ENCODE results near the gene ASS1.

Gene ASS1

DNA sequence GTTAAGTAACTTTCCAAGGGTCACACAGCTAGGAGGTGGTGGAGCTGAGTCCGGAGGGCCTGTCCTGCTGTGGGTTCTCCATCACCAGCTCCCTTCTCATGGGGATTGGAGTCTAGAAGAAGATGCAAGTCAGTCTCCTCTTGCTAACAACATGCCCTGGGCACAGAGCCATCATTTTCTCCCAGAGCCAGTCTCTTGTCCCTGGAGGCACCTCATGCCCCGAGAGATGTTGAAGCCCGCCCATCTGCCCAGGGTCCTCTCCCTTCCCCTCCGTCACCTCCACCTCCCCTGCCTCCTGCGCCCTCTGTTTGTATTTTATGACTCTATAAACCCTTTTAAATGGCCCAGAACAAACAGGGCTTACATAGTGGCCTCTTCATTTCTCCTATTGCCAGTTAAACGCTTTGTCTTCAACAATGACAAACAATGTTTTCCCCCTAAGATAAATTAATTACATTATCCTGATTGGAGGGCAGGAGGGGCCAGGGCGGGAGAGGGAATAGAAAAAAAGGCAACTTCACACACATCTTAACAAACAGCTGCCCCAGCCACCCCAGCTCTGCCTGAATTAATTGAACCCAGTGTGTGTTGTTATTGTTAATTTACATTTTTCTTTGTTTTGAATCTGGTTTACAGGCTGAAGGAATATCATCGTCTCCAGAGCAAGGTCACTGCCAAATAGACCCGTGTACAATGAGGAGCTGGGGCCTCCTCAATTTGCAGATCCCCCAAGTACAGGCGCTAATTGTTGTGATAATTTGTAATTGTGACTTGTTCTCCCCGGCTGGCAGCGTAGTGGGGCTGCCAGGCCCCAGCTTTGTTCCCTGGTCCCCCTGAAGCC, 55.8 kb downstream of the ASS1 start:
- DNase-seq, result no peak

DNA sequence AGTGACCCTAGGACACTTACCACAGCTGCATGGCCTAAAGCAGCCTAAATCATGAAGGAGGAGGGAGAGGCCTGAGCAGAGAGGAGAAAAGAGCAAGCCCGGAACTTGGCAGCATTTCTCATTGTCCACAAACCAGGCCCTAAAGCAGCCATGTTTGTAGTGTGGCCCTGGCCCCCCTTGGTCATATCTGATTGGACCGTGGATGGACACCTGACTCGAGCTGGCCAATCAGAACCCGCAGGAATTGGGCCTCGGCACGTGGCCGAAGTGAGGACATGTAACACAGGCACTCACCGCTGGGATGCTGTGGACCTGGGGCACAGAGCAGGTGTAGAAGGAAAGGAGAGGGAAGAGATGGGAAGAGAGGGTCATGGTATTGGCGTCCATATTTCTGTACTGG, 56.9 kb downstream of the ASS1 start:
- DNase-seq, result no peak

GRCh38 chr9:130508218-130508617, 63.5 kb downstream of the ASS1 start:
- DNase-seq, result no peak

DNA sequence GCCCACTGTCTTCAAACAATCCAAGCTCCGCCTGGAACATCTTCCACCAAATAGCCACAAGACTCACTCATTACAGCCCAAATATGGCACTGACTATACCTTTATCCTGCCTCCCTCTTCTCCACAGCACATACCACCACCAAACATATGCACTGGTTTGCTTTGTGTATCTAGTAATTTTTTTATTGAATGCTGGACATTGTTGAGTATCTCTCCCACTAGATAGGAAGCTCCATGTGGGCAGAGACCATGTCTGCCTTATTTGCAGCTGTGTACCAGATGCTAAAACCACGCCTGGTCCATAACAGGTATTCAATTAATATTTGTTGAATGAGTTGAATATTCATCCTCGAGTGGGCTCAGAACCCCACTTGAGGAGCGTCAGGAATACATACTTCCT, 67.4 kb downstream of the ASS1 start:
- no peak for DNase-seq

- no peak for DNase-seq
Measured at GRCh38 chr9:130513078-130513477, 68.3 kb downstream of the ASS1 start.

DNA sequence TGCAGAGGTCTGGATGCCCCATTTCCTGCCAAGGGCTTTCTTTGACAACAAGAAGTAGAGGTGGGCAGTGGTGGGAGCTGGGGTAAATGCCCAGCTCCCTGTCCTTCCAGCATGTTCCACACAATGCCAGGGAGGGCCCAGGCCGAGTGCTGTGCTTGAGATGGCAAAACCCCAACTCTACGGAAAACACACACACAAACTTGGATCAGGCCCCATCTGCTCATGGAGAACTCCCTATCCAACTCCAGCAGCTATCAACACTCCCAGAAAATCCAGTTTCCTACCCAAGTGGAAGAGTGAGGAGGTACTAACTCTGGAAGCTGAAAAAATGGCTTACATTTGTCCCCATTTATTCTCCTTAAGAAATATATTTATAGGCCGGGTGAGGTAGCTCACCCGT, 73.5 kb downstream of the ASS1 start:
- no peak for DNase-seq

GRCh38 chr9:130518943-130519799, 74.4 kb downstream of the ASS1 start:
- DNase-seq, result no peak

GRCh38 chr9:130519927-130520326, 75.2 kb downstream of the ASS1 start:
- DNase-seq, result no peak

- no peak for DNase-seq
Measured at GRCh38 chr9:130521715-130522114, 77.0 kb downstream of the ASS1 start.

DNA sequence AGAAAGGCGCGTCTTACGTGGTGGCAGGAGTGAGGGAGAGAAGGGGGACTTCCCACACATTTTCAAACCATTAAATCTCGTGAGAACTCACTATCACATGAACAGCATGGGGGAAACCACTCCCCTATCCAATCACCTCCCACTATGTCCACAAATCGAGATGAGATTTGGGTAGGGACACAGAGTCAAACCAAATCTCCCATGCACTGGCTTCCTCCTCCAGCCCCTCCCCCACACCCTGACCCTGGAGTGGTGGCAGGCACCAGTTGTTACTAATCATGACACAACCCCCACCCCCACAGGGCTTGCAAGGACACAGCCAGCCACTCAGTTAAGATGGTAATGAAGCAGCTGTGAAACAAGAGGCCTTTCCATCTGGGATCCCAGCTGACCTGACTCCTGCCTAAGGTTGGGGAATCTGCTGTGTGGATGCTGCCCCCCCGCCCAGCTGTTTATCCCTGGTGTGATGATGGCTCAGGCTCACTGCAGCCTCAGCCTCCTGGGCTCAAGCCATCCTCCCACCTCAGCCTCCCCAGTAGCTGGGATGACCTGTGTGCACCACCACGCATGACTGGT, 77.6 kb downstream of the ASS1 start:
- DNase-seq, result no peak

- no peak for DNase-seq
Measured at GRCh38 chr9:130523921-130524320, 79.2 kb downstream of the ASS1 start.

- DNase-seq, result no peak
Measured at GRCh38 chr9:130526193-130526853, 81.6 kb downstream of the ASS1 start.

DNA sequence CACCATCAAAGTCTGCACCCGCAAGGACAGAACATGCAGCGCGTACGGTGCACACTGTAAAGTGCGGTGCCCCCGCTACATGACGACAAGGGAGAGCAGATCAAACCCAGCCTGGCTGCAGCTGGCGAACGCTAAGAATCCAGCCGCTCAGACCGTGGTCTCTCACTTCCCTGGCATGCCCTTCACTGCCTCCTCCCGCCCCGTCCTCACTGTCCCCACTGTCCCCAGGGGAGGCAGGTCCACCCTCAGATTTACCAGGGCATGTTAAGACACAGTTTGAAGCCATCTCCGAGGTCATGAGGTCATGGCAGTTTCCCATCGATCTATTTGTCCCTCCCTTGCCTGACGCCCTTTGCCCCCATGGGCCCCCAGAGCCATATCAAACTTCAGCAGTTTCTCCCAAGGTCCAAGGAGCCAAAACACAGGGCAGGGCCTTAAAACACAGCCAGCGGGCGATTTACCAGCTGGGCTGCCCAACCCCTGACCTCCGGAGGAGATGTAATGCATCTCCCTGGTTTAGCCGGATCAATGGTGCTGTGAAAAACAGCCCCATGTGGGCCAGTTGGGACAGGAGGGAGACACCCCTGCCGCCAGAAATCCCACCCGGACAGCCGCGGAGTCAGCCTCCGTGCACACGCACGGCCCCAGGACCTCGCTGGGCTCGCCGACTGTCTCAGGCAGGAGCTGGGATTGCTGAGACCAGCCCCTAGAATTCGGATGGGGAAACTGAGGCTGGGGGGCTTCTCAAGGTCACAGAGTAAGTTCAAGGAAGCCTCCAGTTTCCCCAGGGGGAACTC, 82.3 kb downstream of the ASS1 start:
- no peak for DNase-seq

GRCh38 chr9:130527651-130528310, 83.0 kb downstream of the ASS1 start:
- DNase-seq, result no peak

GRCh38 chr9:130528674-130529073, 83.9 kb downstream of the ASS1 start:
- DNase-seq, result no peak

- no peak for DNase-seq
Measured at GRCh38 chr9:130530938-130531337, 86.2 kb downstream of the ASS1 start.

- DNase-seq, result no peak
Measured at GRCh38 chr9:130531670-130532069, 86.9 kb downstream of the ASS1 start.

- no peak for DNase-seq
Measured at GRCh38 chr9:130532426-130533080, 87.8 kb downstream of the ASS1 start.

DNA sequence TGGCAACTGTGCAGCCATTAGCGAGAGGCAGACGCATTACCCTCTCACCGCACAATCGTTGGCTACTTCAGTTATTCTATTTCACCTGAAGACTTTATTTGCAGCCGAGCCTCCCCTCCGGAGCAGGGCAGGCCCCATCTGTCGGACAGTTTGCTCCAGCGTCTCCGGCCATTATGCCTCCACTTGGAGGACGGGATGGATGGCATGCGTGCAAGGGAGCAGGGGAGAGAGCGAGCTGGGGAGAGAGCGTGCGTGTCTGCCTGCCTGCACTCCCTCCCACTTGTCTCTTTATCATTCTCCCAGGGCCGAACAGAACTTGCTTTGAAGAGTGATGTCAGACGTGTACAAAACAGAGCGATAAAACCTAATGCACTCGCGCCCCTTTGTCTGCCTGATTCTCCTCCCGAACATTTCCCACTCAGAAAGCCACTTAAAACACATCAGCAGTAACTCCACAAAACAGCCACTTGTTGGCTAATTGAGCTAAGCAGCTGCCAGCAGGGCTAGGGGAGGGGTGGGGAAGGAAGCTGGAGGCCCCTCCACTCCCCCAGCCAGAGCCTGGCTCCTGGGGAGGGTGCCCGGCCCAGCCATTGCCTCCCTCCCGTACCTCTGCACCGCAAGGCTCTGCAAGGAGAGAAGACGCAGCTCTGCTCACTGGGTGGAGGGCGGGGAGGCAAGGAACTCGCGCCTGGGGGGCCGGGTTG, 91.2 kb downstream of the ASS1 start:
- DNase-seq, result no peak

- DNase-seq, result no peak
Measured at GRCh38 chr9:130536701-130537107, 91.9 kb downstream of the ASS1 start.
